ENCODE measurements around the gene MLC1.

Gene MLC1

GRCh38 chr22:50041361-50042065, 43.7 kb downstream of the MLC1 start:
- 86% methylated on average over 17 of the region's 17 CpGs for WGBS

DNA sequence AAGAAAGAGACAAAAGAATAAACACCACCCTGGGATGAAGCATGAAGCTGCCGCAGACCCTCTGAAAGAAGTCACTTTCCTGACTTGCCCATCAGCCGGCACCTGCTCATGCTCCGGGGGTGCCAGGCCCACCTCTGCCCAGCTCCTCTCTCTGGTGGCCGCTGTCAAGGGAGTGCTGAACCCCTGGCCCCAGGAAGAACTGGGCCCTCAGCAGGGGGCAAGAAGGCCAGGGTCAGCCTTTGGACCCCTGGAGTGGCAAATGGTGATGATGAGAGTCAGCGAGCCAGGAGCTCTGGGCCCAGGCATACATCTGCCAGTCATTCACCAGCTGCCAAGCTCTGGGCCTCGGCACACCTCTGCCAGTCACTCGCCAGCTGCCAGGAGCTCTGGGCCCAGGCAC, 44.5 kb downstream of the MLC1 start:
- no peak overlapping the region for H2AFZ ChIP-seq (ENCODE audit: low read depth, low read length)
- H3K18ac ChIP-seq (ENCODE audit: low read depth in 1 of 2, low read length in 2 of 2), result no peak overlapping the region
- H3K9ac ChIP-seq (ENCODE audit: low read length), result no peak overlapping the region
- no peaks in the 10 kb centered on the region for H3K4me1 ChIP-seq (ENCODE audit: control insufficient read depth, insufficient read depth, low read depth, low read length)
- H3K36me3 ChIP-seq (ENCODE audit: control insufficient read depth in 1 of 2, insufficient read depth in 2 of 2, low read depth in 1 of 2, low read length in 2 of 2), result no peaks in the 10 kb centered on the region
- no peak overlapping the region for H2BK5ac ChIP-seq (ENCODE audit: low read depth, low read length, poor library complexity, severe bottlenecking)
- H3K4me2 ChIP-seq (ENCODE audit: low read length, poor library complexity, severe bottlenecking), result no peak overlapping the region
- H2BK15ac ChIP-seq (ENCODE audit: low read depth, poor library complexity, severe bottlenecking), result no peak overlapping the region
- H3K9me3 ChIP-seq (ENCODE audit: control insufficient read depth, low read length), result peaks cover 24% of the 10 kb centered on the region
- no peak overlapping the region for H3K14ac ChIP-seq (ENCODE audit: low read length in 2 of 2)
- no peak for DNase-seq
- no peaks in the 10 kb centered on the region for H3K79me1 ChIP-seq (replicated peaks; ENCODE audit: low read length, poor library complexity, severe bottlenecking)
- H3K23ac ChIP-seq (ENCODE audit: low read length in 2 of 2), result no peak overlapping the region
- H2AK5ac ChIP-seq (ENCODE audit: low read length, severe bottlenecking), result no peak overlapping the region
- 93% methylated on average over 7 of the region's 7 CpGs for WGBS
- H4K91ac ChIP-seq (ENCODE audit: low read length), result no peak overlapping the region
- no peak overlapping the region for H4K8ac ChIP-seq (ENCODE audit: low read length)
- no peak overlapping the region for H3K4ac ChIP-seq (ENCODE audit: low read depth in 1 of 2, low read length in 2 of 2)
- H2BK120ac ChIP-seq (ENCODE audit: low read depth, low read length), result no peak overlapping the region
- no peak overlapping the region for H3K4me3 ChIP-seq (ENCODE audit: insufficient read depth in 1 of 2, low read depth in 1 of 2, low read length in 2 of 2)
- no peak overlapping the region for H2BK12ac ChIP-seq (ENCODE audit: low read length in 2 of 2)
- peaks cover 0 to 25% of the 10 kb centered on the region in 2 experiments for H3K27me3 ChIP-seq (ENCODE audit: control insufficient read depth in 1 of 2, insufficient read depth in 1 of 2, low read length in 2 of 2)
- H3K27ac ChIP-seq (ENCODE audit: low read length, poor library complexity, severe bottlenecking), result no peak overlapping the region

More at GRCh38 chr22:50041361-50042065, 43.7 kb downstream of the MLC1 start:
- H3K27ac ChIP-seq (ENCODE audit: low read length, poor library complexity, severe bottlenecking), result no peak overlapping the region
- no peak overlapping the region for H2BK12ac ChIP-seq (ENCODE audit: low read length in 2 of 2)
- H2AK5ac ChIP-seq (ENCODE audit: low read length, severe bottlenecking), result no peak overlapping the region
- H3K79me1 ChIP-seq (replicated peaks; ENCODE audit: low read length, poor library complexity, severe bottlenecking), result no peaks in the 10 kb centered on the region
- peaks cover 24% of the 10 kb centered on the region for H3K9me3 ChIP-seq (ENCODE audit: control insufficient read depth, low read length)
- no peak overlapping the region for H3K23ac ChIP-seq (ENCODE audit: low read length in 2 of 2)
- H2BK5ac ChIP-seq (ENCODE audit: low read depth, low read length, poor library complexity, severe bottlenecking), result no peak overlapping the region
- H3K27me3 ChIP-seq (ENCODE audit: control insufficient read depth in 1 of 2, insufficient read depth in 1 of 2, low read length in 2 of 2), result peaks cover 0 to 24% of the 10 kb centered on the region in 2 experiments
- no peak overlapping the region for H4K91ac ChIP-seq (ENCODE audit: low read length)
- H2BK15ac ChIP-seq (ENCODE audit: low read depth, poor library complexity, severe bottlenecking), result no peak overlapping the region
- no peaks in the 10 kb centered on the region for H3K4me1 ChIP-seq (ENCODE audit: control insufficient read depth, insufficient read depth, low read depth, low read length)
- H3K4me3 ChIP-seq (ENCODE audit: insufficient read depth in 1 of 2, low read depth in 1 of 2, low read length in 2 of 2), result no peak overlapping the region
- no peaks in the 10 kb centered on the region for H3K36me3 ChIP-seq (ENCODE audit: control insufficient read depth in 1 of 2, insufficient read depth in 2 of 2, low read depth in 1 of 2, low read length in 2 of 2)
- no peak overlapping the region for H4K8ac ChIP-seq (ENCODE audit: low read length)
- H3K4me2 ChIP-seq (ENCODE audit: low read length, poor library complexity, severe bottlenecking), result no peak overlapping the region
- H3K4ac ChIP-seq (ENCODE audit: low read depth in 1 of 2, low read length in 2 of 2), result no peak overlapping the region
- DNase-seq, result no peak
- H2BK120ac ChIP-seq (ENCODE audit: low read depth, low read length), result no peak overlapping the region
- H2AFZ ChIP-seq (ENCODE audit: low read depth, low read length), result no peak overlapping the region
- no peak overlapping the region for H3K18ac ChIP-seq (ENCODE audit: low read depth in 1 of 2, low read length in 2 of 2)
- no peak overlapping the region for H3K9ac ChIP-seq (ENCODE audit: low read length)
- no peak overlapping the region for H3K14ac ChIP-seq (ENCODE audit: low read length in 2 of 2)

DNA sequence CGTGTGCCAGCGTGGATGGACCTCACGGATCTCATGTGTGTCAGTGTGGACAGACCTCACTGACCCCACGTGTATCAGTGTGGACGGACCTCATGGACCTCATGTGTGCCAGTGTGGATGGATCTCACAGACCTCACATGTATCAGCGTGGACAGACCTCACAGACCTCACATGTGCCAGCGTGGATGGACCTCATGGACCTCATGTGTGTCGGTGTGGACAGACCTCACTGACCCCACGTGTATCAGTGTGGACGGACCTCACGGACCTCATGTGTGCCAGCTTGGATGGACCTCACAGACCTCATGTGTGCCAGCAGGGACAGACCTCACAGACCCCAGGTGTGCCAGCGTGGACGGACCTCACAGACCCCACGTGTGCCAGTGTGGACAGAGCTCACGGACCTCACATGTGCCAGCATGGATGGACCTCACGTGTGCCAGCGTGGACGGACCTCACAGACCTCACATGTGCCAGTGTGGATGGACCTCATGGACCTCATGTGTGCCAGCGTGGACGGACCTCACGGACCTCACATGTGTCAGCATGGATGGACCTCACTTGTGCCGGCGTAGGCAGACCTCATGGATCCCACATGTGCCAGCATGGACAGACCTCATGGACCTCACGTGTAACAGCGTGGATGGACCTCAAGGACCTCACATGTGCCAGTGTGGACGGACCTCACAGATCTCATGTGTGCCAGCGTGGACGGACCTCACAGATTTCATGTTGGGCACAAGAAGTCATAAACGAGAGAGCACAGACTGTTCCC, 45.4 kb downstream of the MLC1 start:
- H2BK15ac ChIP-seq (ENCODE audit: low read depth, poor library complexity, severe bottlenecking), result no peak overlapping the region
- peaks cover 0 to 29% of the 10 kb centered on the region in 2 experiments for H3K27me3 ChIP-seq (ENCODE audit: control insufficient read depth in 1 of 2, insufficient read depth in 1 of 2, low read length in 2 of 2)
- H3K9ac ChIP-seq (ENCODE audit: low read length), result no peak overlapping the region
- H3K18ac ChIP-seq (ENCODE audit: low read depth in 1 of 2, low read length in 2 of 2), result no peak overlapping the region
- no peak overlapping the region for H3K23ac ChIP-seq (ENCODE audit: low read length in 2 of 2)
- no peak overlapping the region for H4K91ac ChIP-seq (ENCODE audit: low read length)
- no peak overlapping the region for H4K8ac ChIP-seq (ENCODE audit: low read length)
- no peak overlapping the region for H2BK120ac ChIP-seq (ENCODE audit: low read depth, low read length)
- no peak overlapping the region for H2BK12ac ChIP-seq (ENCODE audit: low read length in 2 of 2)
- H3K36me3 ChIP-seq (ENCODE audit: control insufficient read depth in 1 of 2, insufficient read depth in 2 of 2, low read depth in 1 of 2, low read length in 2 of 2), result no peaks in the 10 kb centered on the region
- H3K9me3 ChIP-seq (ENCODE audit: control insufficient read depth, low read length), result peaks cover 24% of the 10 kb centered on the region
- no peak overlapping the region for H2BK5ac ChIP-seq (ENCODE audit: low read depth, low read length, poor library complexity, severe bottlenecking)
- H3K27ac ChIP-seq (ENCODE audit: low read length, poor library complexity, severe bottlenecking), result no peak overlapping the region
- H2AK5ac ChIP-seq (ENCODE audit: low read length, severe bottlenecking), result no peak overlapping the region
- 90% methylated on average over 29 of the region's 29 CpGs for WGBS
- no peak overlapping the region for H2AFZ ChIP-seq (ENCODE audit: low read depth, low read length)
- H3K4me3 ChIP-seq (ENCODE audit: insufficient read depth in 1 of 2, low read depth in 1 of 2, low read length in 2 of 2), result peak overlapping the region in 1 of 2 experiments; percentile 9
- no peak overlapping the region for H3K4me2 ChIP-seq (ENCODE audit: low read length, poor library complexity, severe bottlenecking)
- no peaks in the 10 kb centered on the region for H3K79me1 ChIP-seq (replicated peaks; ENCODE audit: low read length, poor library complexity, severe bottlenecking)
- DNase-seq, result no peak
- H3K4me1 ChIP-seq (ENCODE audit: control insufficient read depth, insufficient read depth, low read depth, low read length), result no peaks in the 10 kb centered on the region
- H3K4ac ChIP-seq (ENCODE audit: low read depth in 1 of 2, low read length in 2 of 2), result no peak overlapping the region
- no peak overlapping the region for H3K14ac ChIP-seq (ENCODE audit: low read length in 2 of 2)

DNA sequence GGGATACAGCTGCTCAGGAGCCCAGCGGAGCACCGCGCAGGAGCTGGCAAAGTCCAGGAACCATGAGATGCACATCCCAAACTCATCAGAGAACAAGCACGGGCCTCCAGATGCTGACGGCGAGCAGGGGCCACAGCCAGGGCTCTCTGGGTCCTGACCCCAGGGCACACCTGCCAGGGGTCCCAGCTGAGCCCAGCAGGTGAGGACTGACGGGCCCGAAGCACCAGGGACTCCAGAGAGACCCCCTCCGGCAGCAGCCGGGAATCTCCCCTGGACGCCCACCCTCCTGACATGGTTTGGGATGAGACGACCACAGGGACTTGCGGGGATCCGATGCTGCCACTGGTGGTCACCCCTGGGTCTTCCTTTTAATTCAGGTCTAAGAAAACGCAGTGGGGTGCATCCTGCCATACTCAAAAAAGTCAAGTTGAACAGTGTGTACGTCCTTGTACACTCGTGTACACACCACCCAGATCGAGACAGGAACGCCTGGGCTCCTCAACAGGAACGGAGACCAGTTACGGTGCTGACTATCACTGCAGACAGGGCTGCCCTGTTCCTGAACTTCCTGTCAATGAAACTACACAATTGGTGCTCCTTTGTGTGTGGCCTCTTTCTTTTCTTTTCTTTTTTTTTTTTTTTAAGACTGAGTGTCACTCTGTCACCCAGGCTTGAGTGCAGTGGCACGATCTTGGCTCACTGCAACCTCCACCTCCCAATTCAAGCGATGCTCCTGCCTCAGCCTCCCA, 49.1 kb downstream of the MLC1 start:
- peaks cover 20% of the 10 kb centered on the region for H3K9me3 ChIP-seq (ENCODE audit: control insufficient read depth, low read length)
- no peak overlapping the region for H4K91ac ChIP-seq (ENCODE audit: low read length)
- H3K4me1 ChIP-seq (ENCODE audit: control insufficient read depth, insufficient read depth, low read depth, low read length), result no peaks in the 10 kb centered on the region
- peaks cover 11 to 50% of the 10 kb centered on the region in 2 experiments for H3K27me3 ChIP-seq (ENCODE audit: control insufficient read depth in 1 of 2, insufficient read depth in 1 of 2, low read length in 2 of 2)
- no peak overlapping the region for H2AK5ac ChIP-seq (ENCODE audit: low read length, severe bottlenecking)
- H2BK15ac ChIP-seq (ENCODE audit: low read depth, poor library complexity, severe bottlenecking), result no peak overlapping the region
- no peak overlapping the region for H3K4me3 ChIP-seq (ENCODE audit: insufficient read depth in 1 of 2, low read depth in 1 of 2, low read length in 2 of 2)
- H3K18ac ChIP-seq (ENCODE audit: low read depth in 1 of 2, low read length in 2 of 2), result no peak overlapping the region
- no peak overlapping the region for H3K27ac ChIP-seq (ENCODE audit: low read length, poor library complexity, severe bottlenecking)
- H3K36me3 ChIP-seq (ENCODE audit: control insufficient read depth in 1 of 2, insufficient read depth in 2 of 2, low read depth in 1 of 2, low read length in 2 of 2), result no peaks in the 10 kb centered on the region
- H3K9ac ChIP-seq (ENCODE audit: low read length), result no peak overlapping the region
- no peak overlapping the region for H3K4ac ChIP-seq (ENCODE audit: low read depth in 1 of 2, low read length in 2 of 2)
- H4K8ac ChIP-seq (ENCODE audit: low read length), result no peak overlapping the region
- no peak overlapping the region for H3K4me2 ChIP-seq (ENCODE audit: low read length, poor library complexity, severe bottlenecking)
- no peak overlapping the region for H2BK12ac ChIP-seq (ENCODE audit: low read length in 2 of 2)
- H2AFZ ChIP-seq (ENCODE audit: low read depth, low read length), result no peak overlapping the region
- H2BK120ac ChIP-seq (ENCODE audit: low read depth, low read length), result no peak overlapping the region
- no peak for DNase-seq
- no peak overlapping the region for H3K23ac ChIP-seq (ENCODE audit: low read length in 2 of 2)
- no peak overlapping the region for H3K14ac ChIP-seq (ENCODE audit: low read length in 2 of 2)
- H2BK5ac ChIP-seq (ENCODE audit: low read depth, low read length, poor library complexity, severe bottlenecking), result no peak overlapping the region
- H3K79me1 ChIP-seq (replicated peaks; ENCODE audit: low read length, poor library complexity, severe bottlenecking), result no peaks in the 10 kb centered on the region
- 89% methylated on average over 23 of the region's 23 CpGs for WGBS

Measured in mesenchymal stem cell (in vitro differentiated cells and primary cell).